ENCODE data around the gene L3MBTL2.

- TF ChIP-seq CTCF (conservative IDR thresholded peaks at IDR 0.05) (no peak), EZH2 (IDR thresholded peaks at IDR 0.05; ENCODE audit: low read depth) (no peak)
Observed at GRCh38 chr22:41243361-41243760, 38.2 kb downstream of the L3MBTL2 start.
